GM12878 (cell line): ENCODE data around the gene NPM3. TPM values are rescaled to one million over a fixed set of nuclear protein-coding genes. Genes with fewer than 3 reads are reported as not detected.

ENCODE experiments used
- ATAC-seq: fragments of 200-7000 bp; cut with Tn5 transposase; 3 replicates; pipeline ENCODE4 v1.9.1; 2020; ENCODE audit warnings: mild to moderate bottlenecking, moderate library complexity
- BruUV-seq: library from RNA; stranded (reverse); fragments of 400-500 nt; replicated peaks from 2 replicates; lab custom pipeline; 2021; lab: Mats Ljungman, UMichigan
- CTCF ChIA-PET: fragments of 300-600 bp; sonication (Branson Sonifier 250); formaldehyde crosslinking; extraction: SDS; loops from one replicate; lab custom pipeline; 2021; ENCODE audit warnings: inconsistent platforms; lab: Yijun Ruan, JAX
- POLR2A ChIA-PET: fragments of 350-600 bp; formaldehyde crosslinking; extraction: SDS; loops from one replicate; lab custom pipeline; 2021; ENCODE audit warnings: inconsistent platforms; lab: Charles Lee
- RAD21 ChIA-PET: fragments of 300-600 bp; sonication (Branson Sonifier 250); formaldehyde crosslinking; loops from one replicate; lab custom pipeline; 2023; ENCODE audit warnings: antibody characterized with exemption; ENCODE audit not compliant: unreplicated experiment; lab: Charles Lee
- SMC1A ChIA-PET: fragments of 300-600 bp; sonication (Branson Sonifier 250); formaldehyde crosslinking; loops from one replicate; lab custom pipeline; 2023; ENCODE audit not compliant: unreplicated experiment, uncharacterized antibody; lab: Charles Lee
- DNase-seq: peaks from one replicate; pipeline ENCODE4 v3.0.0-alpha.2; 2011; ENCODE audit warnings: low read depth, low spot score
- FAIRE-seq: peaks from 3 replicates; lab custom pipeline; 2011; peaks lifted over from hg19 to GRCh38; lab: Jason Lieb, UNC
- H2AFZ ChIP-seq: 2 replicates; pipeline ENCODE4 v1.6.0; 2011; ENCODE audit warnings: low read depth, low read length, control low read depth; ENCODE audit not compliant: control insufficient read depth
- H3K27ac ChIP-seq: 2 replicates; pipeline ENCODE4 v1.5.1; 2011; ENCODE audit warnings: control low read depth; ENCODE audit not compliant: control insufficient read depth, insufficient read depth
- H3K27me3 ChIP-seq, 2 experiments: replicated peaks in 1 of 2; 2 replicates each; pipeline versions ENCODE4 v1.6.0 to v1.6.1; 2011; ENCODE audit warnings: low read length in 1 of 2; ENCODE audit not compliant: control insufficient read depth in 2 of 2, insufficient read depth in 2 of 2
- H3K36me3 ChIP-seq, 2 experiments: 2 replicates each; pipeline ENCODE4 v1.5.1; 2011; ENCODE audit warnings: low read length in 1 of 2; ENCODE audit not compliant: control insufficient read depth in 2 of 2, insufficient read depth in 2 of 2
- H3K4me1 ChIP-seq: 2 replicates; pipeline ENCODE4 v1.6.1; 2011; ENCODE audit warnings: mild to moderate bottlenecking, low read length, moderate library complexity, mixed read lengths; ENCODE audit not compliant: control insufficient read depth, insufficient read depth
- H3K4me2 ChIP-seq: 2 replicates; pipeline ENCODE4 v1.6.0; 2011; ENCODE audit warnings: control low read depth; ENCODE audit not compliant: control insufficient read depth, insufficient read depth
- H3K4me3 ChIP-seq: fragments of 200-600 bp; sonication (generic); 2 replicates; pipeline ENCODE4 v1.5.1; 2016
- H3K79me2 ChIP-seq: 2 replicates; pipeline ENCODE4 v1.6.0; 2011; ENCODE audit warnings: low read length; ENCODE audit not compliant: control insufficient read depth, insufficient read depth
- H3K9ac ChIP-seq: 2 replicates; pipeline ENCODE4 v1.8.0; 2011; ENCODE audit warnings: low read length, control low read depth, mixed read lengths; ENCODE audit not compliant: control insufficient read depth, insufficient read depth
- H3K9me3 ChIP-seq: replicated peaks from 3 replicates; pipeline ENCODE4 v1.5.1; 2011; ENCODE audit warnings: mild to moderate bottlenecking, low read length; ENCODE audit not compliant: control insufficient read depth, insufficient read depth
- H4K20me1 ChIP-seq: 2 replicates; pipeline ENCODE4 v1.6.0; 2011; ENCODE audit not compliant: control insufficient read depth, insufficient read depth
- DPF2 ChIP-seq: fragments of 450-650 bp; IDR thresholded peaks from 2 replicates; pipeline ENCODE4 v1.6.1; 2017; ENCODE audit warnings: mild to moderate bottlenecking
- FOXK2 ChIP-seq: fragments of 450-650 bp; IDR thresholded peaks from 2 replicates; pipeline ENCODE4 v1.6.1; 2017; ENCODE audit warnings: mild to moderate bottlenecking, moderate library complexity
- HDAC6 ChIP-seq: fragments of 200-600 bp; sonication (generic); IDR thresholded peaks from one replicate; pipeline ENCODE4 v1.8.0; 2017; ENCODE audit warnings: antibody characterized with exemption; ENCODE audit not compliant: unreplicated experiment
- SUPT20H ChIP-seq: IDR thresholded peaks from 2 replicates; pipeline ENCODE4 v1.6.1; 2011; ENCODE audit warnings: low read depth, mild to moderate bottlenecking, low read length, moderate library complexity, borderline replicate concordance; ENCODE audit not compliant: control insufficient read depth
- SUZ12 ChIP-seq: fragments of 200-600 bp; sonication (generic); IDR thresholded peaks from one replicate; pipeline ENCODE4 v1.6.1; 2018; ENCODE audit warnings: antibody characterized with exemption, mild to moderate bottlenecking; ENCODE audit not compliant: unreplicated experiment
- ZZZ3 ChIP-seq: IDR thresholded peaks from 2 replicates; pipeline ENCODE4 v1.6.1; 2011; ENCODE audit warnings: low read depth; ENCODE audit not compliant: control insufficient read depth, insufficient read length
- WGBS: methylation state at CpG from one replicate; pipeline ENCODE4 v1.1.6; 2016; ENCODE audit warnings: low lambda C conversion rate; ENCODE audit not compliant: insufficient replicate concordance, insufficient coverage; ENCODE audit errors: missing lambda C conversion rate; 5-methylcytosine and 5-hydroxymethylcytosine counted together
- in situ Hi-C: fragments of 300-500 bp; cut with MboI; formaldehyde crosslinking; loops from 9 replicates; pipeline ENCODE4 v1.14.3; 2018; ENCODE audit warnings: mixed read lengths
- intact Hi-C: fragments of 100-400 bp; cut with micrococcal nuclease; formaldehyde crosslinking; loops from one replicate; pipeline ENCODE4 v1.14.2; 2022; ENCODE audit not compliant: unreplicated experiment
- polyA plus RNA-seq, 11 experiments: library from polyadenylated mRNA; depleted of rRNA in 4 of 11; unstranded in 6 of 11; stranded (reverse) in 5 of 11; fragments of >200 nt; fragmentation: Nextera tagmentation in 4 of 11; fragmentation: Illumina TruSeq in 1 of 11; extraction: Ambion mirVana in 4 of 11; extraction: Trizol in 1 of 11; gene quantifications; 1 replicate in 1 of 11; 2 replicates in 10 of 11; pipeline versions ENCODE4 v1.2.1 to v1.2.3, GENCODE V29; 2011 to 2016; ENCODE audit warnings: inconsistent platforms in 2 of 11, missing spikeins in 2 of 11, low read depth in 1 of 11
- total RNA-seq, 4 experiments: library from RNA; depleted of rRNA in 3 of 4; stranded (reverse); fragments of >200 nt in 3 of 4; fragmentation: Illumina TruSeq in 1 of 4; extraction: Trizol in 1 of 4; gene quantifications; 2 replicates each; pipeline versions ENCODE4 v1.2.1 to v1.2.3, GENCODE V29; 2013 to 2021

The NPM3 gene
- total and polyA plus RNA-seq, 10 of the 15 experiments (the other 5 are each of a cell fraction or from before 2014, with no cell fraction given), result 13.0 to 171 (median 93.3) TPM

DNA sequence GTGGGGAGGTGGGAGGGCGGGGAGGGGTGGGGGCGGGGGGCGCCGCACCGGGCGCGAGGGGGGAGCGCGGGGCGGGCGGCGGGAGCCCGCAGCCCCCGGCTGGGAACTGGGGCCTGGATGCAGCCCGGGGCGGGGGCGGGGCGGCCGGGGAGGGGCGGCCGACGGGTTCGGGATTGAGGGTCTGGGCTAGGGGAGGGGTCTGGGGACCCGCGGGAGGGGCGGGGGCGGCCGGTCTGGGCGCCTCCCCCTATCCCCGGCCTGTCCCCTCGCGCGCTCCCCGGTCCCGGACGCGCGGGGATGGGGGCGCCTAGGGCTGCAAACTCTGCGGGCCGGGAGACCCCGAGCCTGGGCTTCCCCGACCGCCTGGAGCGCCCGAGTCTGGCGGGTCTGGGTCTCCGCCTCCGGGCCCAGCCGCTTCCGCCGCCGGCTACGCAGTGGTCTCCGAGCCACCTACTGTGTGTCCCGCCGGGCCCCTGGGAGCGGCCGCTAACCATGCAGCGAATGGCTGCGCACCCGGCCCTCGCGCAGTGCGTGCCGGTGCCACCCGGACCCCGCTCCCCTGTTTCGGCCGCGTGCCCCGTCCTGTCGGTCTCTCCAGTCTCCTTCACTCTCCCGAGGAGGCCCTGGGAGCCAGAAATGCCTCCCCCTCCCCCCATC, 7.0 kb downstream of the NPM3 start:
- FAIRE-seq (no peak), ATAC-seq (no peak), DNase-seq (no peak)
- Histone ChIP-seq H3K27me3 (peaks cover 13 to 20% of the 10 kb centered on the region in 2 experiments; a peak in 3 of 4 replicates), H3K4me1 (peaks cover 33% of the 10 kb centered on the region), H3K27ac (no peak overlapping the region), H3K4me3 (no peak overlapping the region), H3K4me2 (peak overlapping the region; percentile 59), H4K20me1 (no peaks in the 10 kb centered on the region), H3K36me3 (no peaks in the 10 kb centered on the region), H3K9ac (no peak overlapping the region), H2AFZ (no peak overlapping the region), H3K79me2 (no peaks in the 10 kb centered on the region; the same call in 1 of the 2 replicates), H3K9me3 (no peaks in the 10 kb centered on the region)
- intact Hi-C loops, result no loop called here
- SMC1A ChIA-PET, result no interaction called here
- BruUV-seq, result no TSS peak
- in situ Hi-C loops, result no loop called here
- TF ChIP-seq SUZ12 (peak; percentile 80), SUPT20H (no peak), HDAC6 (peak; percentile 42), ZZZ3 (no peak), DPF2 (0 out of 2 replicates have a peak, but pooled peaks have one; percentile 14), FOXK2 (no peak)
- CTCF ChIA-PET, result interaction anchor here (9.8 kb wide), 1 partner anchor 176 kb away, joined by 334 read pairs; no protein-coding TSS in a partner anchor
- 34% methylated on average over 36 of the region's 74 CpGs for WGBS
- RAD21 ChIA-PET, result interaction anchor here (1.8 kb wide), 1 partner anchor 173 kb away, joined by 4 read pairs; no protein-coding TSS in a partner anchor
- POLR2A ChIA-PET, result interaction anchor here (0.5 kb wide), 1 partner anchor 76 kb away, joined by 4 read pairs; no protein-coding TSS in a partner anchor
